SK-N-SH treated with all-trans-retinoic acid at 6 μM for 48 hours (cell line): Measurements from ENCODE around the gene CHL1.

Source experiments
- ARNTL ChIP-seq: fragments of 450-650 bp; formaldehyde crosslinking; IDR thresholded peaks from 2 replicates; pipeline ENCODE4 v1.5.0; 2020; ENCODE audit warnings: low read depth, mild to moderate bottlenecking, moderate library complexity, borderline replicate concordance
- ESRRG ChIP-seq: fragments of 250-450 bp; sonication (Bioruptor Pico); IDR thresholded peaks from 2 replicates; pipeline ENCODE4 v1.6.1; 2021; ENCODE audit warnings: mild to moderate bottlenecking
- OSR1 ChIP-seq: fragments of 250-450 bp; sonication (Bioruptor Pico); IDR thresholded peaks from 2 replicates; pipeline ENCODE4 v1.8.0; 2022; ENCODE audit warnings: moderate library complexity, mild to moderate bottlenecking, inconsistent platforms
- RARB ChIP-seq: fragments of 250-450 bp; sonication (Bioruptor Pico); IDR thresholded peaks from 2 replicates; pipeline ENCODE4 v1.8.0; 2021; ENCODE audit warnings: mild to moderate bottlenecking, moderate library complexity
- TOX ChIP-seq: fragments of 250-450 bp; sonication (Bioruptor Pico); IDR thresholded peaks from 2 replicates; pipeline ENCODE4 v1.8.0; 2021; ENCODE audit warnings: mild to moderate bottlenecking, moderate library complexity, borderline replicate concordance
- ZFP3 ChIP-seq: fragments of 250-450 bp; sonication (Bioruptor Pico); IDR thresholded peaks from 2 replicates; pipeline ENCODE4 v1.5.0; 2020; ENCODE audit warnings: mild to moderate bottlenecking, moderate library complexity
- ZFP30 ChIP-seq: fragments of 450-650 bp; formaldehyde crosslinking; IDR thresholded peaks from 2 replicates; pipeline ENCODE4 v1.5.0; 2022; ENCODE audit warnings: mild to moderate bottlenecking, moderate library complexity
- ZNF70 ChIP-seq: fragments of 450-650 bp; formaldehyde crosslinking; IDR thresholded peaks from 2 replicates; pipeline ENCODE4 v1.5.0; 2020; ENCODE audit warnings: mild to moderate bottlenecking, moderate library complexity
- TF ChIP-seq, protein P1 (sequence below): fragments of 250-450 bp; sonication (Bioruptor Pico); IDR thresholded peaks from 2 replicates; pipeline ENCODE4 v1.5.0; 2020; ENCODE audit warnings: mild to moderate bottlenecking, moderate library complexity
- TF ChIP-seq, protein P2 (sequence below): fragments of 250-450 bp; sonication (Bioruptor Pico); IDR thresholded peaks from 2 replicates; pipeline ENCODE4 v1.8.0; 2020; ENCODE audit warnings: mild to moderate bottlenecking, moderate library complexity, borderline replicate concordance
- TF ChIP-seq, protein P3 (sequence below): fragments of 250-450 bp; sonication (Bioruptor Pico); IDR thresholded peaks from 2 replicates; pipeline ENCODE4 v1.5.1; 2020; ENCODE audit warnings: low read depth, mild to moderate bottlenecking, moderate library complexity

DNA sequence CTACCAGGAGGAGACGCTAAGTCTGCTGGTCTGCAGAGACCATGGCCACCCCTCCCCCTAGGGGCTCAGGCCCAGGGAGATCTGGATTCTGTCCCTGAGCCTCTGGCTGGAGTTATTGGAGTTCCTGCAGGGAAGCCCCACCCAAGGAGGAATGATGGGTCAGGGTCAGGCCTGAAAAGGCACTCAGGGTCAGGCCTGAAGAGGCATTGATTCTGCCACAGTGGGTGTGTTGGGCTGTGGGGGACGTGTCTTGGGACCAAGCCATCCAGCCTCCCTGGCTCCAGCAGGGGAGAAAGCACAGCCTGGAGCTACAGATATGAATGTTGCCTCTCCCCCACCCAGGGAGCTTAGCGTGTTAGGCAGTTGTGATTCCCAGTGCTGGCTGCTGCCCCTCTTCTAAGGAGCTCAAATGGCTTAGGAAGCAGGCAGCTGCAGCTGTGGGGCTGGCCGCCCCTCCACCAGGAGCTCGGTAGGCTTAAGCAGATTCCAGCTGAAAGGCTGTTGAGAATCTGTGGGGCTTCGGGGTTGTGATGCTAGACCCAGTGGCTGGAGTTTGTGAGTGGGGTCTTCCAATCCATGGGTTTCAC lies 176.7 kb downstream of the CHL1 start:
- TF ChIP-seq, protein P1, sequence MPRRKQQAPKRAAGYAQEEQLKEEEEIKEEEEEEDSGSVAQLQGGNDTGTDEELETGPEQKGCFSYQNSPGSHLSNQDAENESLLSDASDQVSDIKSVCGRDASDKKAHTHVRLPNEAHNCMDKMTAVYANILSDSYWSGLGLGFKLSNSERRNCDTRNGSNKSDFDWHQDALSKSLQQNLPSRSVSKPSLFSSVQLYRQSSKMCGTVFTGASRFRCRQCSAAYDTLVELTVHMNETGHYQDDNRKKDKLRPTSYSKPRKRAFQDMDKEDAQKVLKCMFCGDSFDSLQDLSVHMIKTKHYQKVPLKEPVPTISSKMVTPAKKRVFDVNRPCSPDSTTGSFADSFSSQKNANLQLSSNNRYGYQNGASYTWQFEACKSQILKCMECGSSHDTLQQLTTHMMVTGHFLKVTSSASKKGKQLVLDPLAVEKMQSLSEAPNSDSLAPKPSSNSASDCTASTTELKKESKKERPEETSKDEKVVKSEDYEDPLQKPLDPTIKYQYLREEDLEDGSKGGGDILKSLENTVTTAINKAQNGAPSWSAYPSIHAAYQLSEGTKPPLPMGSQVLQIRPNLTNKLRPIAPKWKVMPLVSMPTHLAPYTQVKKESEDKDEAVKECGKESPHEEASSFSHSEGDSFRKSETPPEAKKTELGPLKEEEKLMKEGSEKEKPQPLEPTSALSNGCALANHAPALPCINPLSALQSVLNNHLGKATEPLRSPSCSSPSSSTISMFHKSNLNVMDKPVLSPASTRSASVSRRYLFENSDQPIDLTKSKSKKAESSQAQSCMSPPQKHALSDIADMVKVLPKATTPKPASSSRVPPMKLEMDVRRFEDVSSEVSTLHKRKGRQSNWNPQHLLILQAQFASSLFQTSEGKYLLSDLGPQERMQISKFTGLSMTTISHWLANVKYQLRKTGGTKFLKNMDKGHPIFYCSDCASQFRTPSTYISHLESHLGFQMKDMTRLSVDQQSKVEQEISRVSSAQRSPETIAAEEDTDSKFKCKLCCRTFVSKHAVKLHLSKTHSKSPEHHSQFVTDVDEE (CRISPR knock-in tag), result no peak
- TF ChIP-seq, protein P2, sequence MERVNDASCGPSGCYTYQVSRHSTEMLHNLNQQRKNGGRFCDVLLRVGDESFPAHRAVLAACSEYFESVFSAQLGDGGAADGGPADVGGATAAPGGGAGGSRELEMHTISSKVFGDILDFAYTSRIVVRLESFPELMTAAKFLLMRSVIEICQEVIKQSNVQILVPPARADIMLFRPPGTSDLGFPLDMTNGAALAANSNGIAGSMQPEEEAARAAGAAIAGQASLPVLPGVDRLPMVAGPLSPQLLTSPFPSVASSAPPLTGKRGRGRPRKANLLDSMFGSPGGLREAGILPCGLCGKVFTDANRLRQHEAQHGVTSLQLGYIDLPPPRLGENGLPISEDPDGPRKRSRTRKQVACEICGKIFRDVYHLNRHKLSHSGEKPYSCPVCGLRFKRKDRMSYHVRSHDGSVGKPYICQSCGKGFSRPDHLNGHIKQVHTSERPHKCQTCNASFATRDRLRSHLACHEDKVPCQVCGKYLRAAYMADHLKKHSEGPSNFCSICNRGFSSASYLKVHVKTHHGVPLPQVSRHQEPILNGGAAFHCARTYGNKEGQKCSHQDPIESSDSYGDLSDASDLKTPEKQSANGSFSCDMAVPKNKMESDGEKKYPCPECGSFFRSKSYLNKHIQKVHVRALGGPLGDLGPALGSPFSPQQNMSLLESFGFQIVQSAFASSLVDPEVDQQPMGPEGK (CRISPR knock-in tag), result no peak
- TF ChIP-seq ZFP30 (CRISPR knock-in tag) (no peak), RARB (CRISPR knock-in tag) (no peak), ZFP3 (CRISPR knock-in tag) (no peak), TOX (CRISPR knock-in tag) (no peak), OSR1 (no peak), ZNF70 (no peak), ARNTL (CRISPR knock-in tag) (no peak), ESRRG (CRISPR knock-in tag) (no peak)
- TF ChIP-seq, protein P3, sequence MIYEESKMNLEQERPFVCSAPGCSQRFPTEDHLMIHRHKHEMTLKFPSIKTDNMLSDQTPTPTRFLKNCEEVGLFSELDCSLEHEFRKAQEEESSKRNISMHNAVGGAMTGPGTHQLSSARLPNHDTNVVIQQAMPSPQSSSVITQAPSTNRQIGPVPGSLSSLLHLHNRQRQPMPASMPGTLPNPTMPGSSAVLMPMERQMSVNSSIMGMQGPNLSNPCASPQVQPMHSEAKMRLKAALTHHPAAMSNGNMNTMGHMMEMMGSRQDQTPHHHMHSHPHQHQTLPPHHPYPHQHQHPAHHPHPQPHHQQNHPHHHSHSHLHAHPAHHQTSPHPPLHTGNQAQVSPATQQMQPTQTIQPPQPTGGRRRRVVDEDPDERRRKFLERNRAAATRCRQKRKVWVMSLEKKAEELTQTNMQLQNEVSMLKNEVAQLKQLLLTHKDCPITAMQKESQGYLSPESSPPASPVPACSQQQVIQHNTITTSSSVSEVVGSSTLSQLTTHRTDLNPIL (CRISPR knock-in tag), result no peak
